WI38 (cell line): Measurements from ENCODE around the gene RANBP3.

ENCODE experiments used
- H3K4me3 ChIP-seq: 2 replicates; pipeline ENCODE4 v1.5.1; 2011; ENCODE audit warnings: low read depth, mild to moderate bottlenecking, control low read depth, low read length
- TF ChIP-seq, protein P1 (sequence below): IDR thresholded peaks from 2 replicates; pipeline ENCODE4 v1.5.1; 2012; ENCODE audit warnings: low read depth, mild to moderate bottlenecking, control low read depth, low read length

Gene RANBP3

DNA sequence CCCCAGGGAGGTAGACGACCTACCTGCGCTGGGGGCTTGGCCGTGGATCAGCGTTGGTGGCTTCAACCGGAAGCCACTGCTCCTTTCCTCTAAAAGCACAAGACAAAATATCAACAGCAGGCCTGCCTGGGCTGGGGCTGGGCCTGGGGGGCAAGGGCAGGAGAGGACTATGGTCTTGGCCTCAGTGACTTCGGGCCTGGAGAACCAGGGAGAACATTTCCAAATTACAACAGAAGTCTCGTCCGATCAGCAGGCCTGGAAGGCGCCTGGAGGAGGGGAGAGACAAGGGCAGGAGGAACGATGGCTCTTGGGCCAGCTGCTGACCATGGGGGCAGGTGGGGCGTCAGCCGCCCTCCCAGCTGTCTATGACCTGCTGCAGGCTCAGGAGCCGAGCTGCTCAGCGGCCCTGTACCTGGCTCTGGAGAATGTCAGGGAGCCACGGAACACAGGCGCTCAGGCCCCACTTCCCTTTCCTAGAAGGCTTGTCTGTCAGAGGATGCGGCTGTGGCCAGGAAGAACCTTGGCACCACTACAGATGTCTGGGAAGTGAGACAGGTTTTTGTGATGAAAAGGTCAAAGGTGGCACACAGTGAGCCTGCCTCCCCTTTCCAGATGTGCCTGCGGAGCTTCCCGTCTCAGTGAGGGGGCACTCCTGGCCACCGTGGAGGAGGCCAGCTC is 44.4 kb downstream of the RANBP3 start:
- TF ChIP-seq, protein P1, sequence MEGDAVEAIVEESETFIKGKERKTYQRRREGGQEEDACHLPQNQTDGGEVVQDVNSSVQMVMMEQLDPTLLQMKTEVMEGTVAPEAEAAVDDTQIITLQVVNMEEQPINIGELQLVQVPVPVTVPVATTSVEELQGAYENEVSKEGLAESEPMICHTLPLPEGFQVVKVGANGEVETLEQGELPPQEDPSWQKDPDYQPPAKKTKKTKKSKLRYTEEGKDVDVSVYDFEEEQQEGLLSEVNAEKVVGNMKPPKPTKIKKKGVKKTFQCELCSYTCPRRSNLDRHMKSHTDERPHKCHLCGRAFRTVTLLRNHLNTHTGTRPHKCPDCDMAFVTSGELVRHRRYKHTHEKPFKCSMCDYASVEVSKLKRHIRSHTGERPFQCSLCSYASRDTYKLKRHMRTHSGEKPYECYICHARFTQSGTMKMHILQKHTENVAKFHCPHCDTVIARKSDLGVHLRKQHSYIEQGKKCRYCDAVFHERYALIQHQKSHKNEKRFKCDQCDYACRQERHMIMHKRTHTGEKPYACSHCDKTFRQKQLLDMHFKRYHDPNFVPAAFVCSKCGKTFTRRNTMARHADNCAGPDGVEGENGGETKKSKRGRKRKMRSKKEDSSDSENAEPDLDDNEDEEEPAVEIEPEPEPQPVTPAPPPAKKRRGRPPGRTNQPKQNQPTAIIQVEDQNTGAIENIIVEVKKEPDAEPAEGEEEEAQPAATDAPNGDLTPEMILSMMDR = no peak
- no peak overlapping the region for H3K4me3 ChIP-seq

- H3K4me3 ChIP-seq = no peak overlapping the region
- TF ChIP-seq, protein P1 = no peak
Observed at GRCh38 chr19:5932609-5933262, 45.2 kb downstream of the RANBP3 start.

DNA sequence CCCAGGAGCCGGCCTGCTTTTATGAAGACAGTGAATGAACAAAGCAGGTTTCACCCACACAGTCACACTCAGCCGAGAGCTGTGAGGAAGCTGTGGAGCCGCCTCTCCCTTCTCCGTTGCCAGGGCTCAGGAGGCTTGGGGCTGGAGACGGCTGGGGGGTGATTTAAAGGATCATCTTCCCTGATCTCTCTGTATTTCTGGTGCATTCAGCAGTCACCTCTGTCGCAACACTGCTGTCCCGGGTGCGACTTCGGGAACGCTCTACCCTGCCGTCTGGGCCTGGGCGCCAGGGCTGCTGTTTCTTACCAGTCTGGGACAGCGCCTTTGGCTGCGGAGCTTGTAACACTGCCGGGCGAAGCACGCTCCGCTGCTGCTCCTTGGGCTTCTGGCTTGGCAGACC is 45.8 kb downstream of the RANBP3 start:
- H3K4me3 ChIP-seq = no peak overlapping the region
- TF ChIP-seq, protein P1 = no peak

GRCh38 chr19:5931251-5931650 is 46.7 kb downstream of the RANBP3 start:
- TF ChIP-seq, protein P1 = no peak
- H3K4me3 ChIP-seq = no peak overlapping the region

DNA sequence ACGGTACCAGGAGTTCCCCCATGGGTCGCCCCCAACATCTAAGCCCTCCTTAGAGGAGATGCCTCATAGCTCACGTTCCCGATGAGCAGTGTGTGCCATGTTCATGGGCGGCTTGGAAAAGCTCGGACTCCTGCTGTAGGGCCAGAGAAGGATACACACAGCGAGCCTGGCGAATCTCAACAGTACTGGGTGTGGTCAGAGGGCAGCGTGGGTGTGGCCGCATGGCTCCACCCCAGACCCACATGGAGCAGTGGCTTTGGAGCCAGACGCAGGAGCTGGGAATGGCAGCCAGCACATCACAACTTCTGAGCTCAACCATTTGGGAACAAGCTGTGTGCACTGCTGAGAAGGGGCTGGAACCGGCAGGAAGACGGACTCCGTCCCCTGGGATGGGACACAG is 48.3 kb downstream of the RANBP3 start:
- TF ChIP-seq, protein P1 = no peak
- no peak overlapping the region for H3K4me3 ChIP-seq

GRCh38 chr19:5929179-5929578 is 48.8 kb downstream of the RANBP3 start:
- no peak overlapping the region for H3K4me3 ChIP-seq
- TF ChIP-seq, protein P1 = no peak

DNA sequence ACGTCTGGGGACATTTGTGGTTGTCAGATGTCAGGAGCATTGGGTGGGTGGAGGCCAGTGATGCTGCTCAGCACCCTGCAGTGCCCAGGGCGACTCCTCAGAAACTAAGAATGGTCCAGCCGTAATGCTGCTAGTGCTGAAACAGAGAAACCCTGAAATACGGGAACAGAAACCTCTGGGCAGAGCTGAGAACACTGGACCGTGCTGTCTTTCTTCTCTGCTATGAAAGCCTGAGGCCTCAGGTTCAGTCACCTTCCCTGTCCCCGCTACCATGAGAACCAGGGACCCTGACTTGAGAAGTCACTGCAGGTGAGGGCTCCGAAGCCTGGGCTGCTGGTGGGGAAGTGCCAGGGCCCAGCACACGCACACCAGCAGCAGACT is 50.5 kb downstream of the RANBP3 start:
- no peak overlapping the region for H3K4me3 ChIP-seq
- TF ChIP-seq, protein P1 = no peak
